Measurements from ENCODE around the gene TBL1X. TPM values are rescaled to one million over a fixed set of nuclear protein-coding genes. Genes with fewer than 3 reads are reported as not detected.

The TBL1X gene
- total RNA-seq, 1 donor from 2014 or later: 32.5 TPM

- Mint-ChIP-seq H3K36me3 (ENCODE audit: low read depth) (peaks cover 25% of the 10 kb centered on the region), H3K4me1 (no peaks in the 10 kb centered on the region), H3K27ac (ENCODE audit: unreplicated experiment) (no peak overlapping the region), H3K9me3 (peaks cover 4% of the 10 kb centered on the region), H3K27me3 (ENCODE audit: low read depth) (no peaks in the 10 kb centered on the region), H3K4me3 (no peak overlapping the region)
- TF ChIP-seq CTCF (conservative IDR thresholded peaks at IDR 0.05): no peak
- DNase-seq (ENCODE audit: low read depth, low spot score): no peak
Observed at GRCh38 chrX:9690046-9690445, 225.2 kb downstream of the TBL1X start.

DNA sequence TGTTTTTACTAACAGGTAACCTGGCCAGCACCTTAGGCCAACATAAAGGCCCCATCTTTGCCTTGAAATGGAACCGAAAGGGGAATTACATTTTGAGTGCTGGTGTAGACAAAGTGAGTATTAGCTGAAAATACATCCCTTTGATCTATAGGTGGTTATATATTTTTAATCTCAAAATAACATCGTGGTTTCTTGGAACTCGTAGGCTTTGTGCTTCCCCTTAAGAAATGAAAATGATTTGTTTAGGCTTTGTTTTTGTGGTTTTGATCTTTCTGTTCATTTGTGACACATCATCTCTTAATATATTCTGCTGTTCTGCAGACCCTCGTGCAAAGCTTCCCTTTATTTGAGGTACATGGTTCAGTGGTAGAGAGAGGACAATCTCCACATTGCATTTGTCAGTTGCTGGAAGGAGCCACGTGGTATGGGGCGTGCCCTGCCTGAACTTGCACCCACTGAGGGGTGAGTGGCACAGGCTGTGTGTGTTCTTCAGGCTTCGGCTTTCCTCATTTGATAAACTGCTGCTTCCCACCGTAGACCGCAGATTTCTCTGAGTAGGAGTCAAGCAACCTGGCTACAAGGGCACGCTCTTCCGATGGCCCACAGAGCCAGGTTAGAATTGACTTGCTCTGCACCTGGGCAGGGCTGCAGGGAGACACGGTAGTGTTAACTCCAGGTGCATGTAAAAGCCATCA lies 228.6 kb downstream of the TBL1X start:
- no peak overlapping the region for H3K4me3 Mint-ChIP-seq
- peaks cover 31% of the 10 kb centered on the region for H3K36me3 Mint-ChIP-seq (ENCODE audit: low read depth)
- H3K27me3 Mint-ChIP-seq (ENCODE audit: low read depth): no peaks in the 10 kb centered on the region
- no peak for TF ChIP-seq CTCF (conservative IDR thresholded peaks at IDR 0.05)
- peaks cover 2% of the 10 kb centered on the region for H3K9me3 Mint-ChIP-seq
- no peak for DNase-seq (ENCODE audit: low read depth, low spot score)
- no peaks in the 10 kb centered on the region for H3K4me1 Mint-ChIP-seq
- no peak overlapping the region for H3K27ac Mint-ChIP-seq (ENCODE audit: unreplicated experiment)

DNA sequence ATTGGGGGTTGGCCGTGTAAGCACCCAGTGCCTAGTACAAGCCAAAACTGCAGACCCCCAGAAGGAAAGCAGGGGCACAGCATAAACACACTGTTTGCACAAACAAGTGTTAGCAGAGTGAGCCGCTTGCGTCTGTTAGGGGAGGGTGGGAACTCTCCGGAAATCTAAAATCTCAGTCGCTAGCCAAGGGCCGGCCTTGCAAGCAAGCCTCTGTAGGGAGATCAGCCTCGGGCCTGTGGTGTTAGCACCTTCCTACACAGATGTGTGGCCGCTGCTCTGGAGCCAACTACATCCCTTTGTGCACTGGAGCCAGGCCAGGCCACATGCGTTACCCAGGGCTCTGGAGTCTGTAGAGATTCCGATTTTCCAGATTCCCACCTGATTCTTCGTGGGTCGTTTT lies 233.7 kb downstream of the TBL1X start:
- Mint-ChIP-seq H3K36me3 (ENCODE audit: low read depth) (peaks cover 44% of the 10 kb centered on the region), H3K27me3 (ENCODE audit: low read depth) (no peaks in the 10 kb centered on the region), H3K4me1 (no peaks in the 10 kb centered on the region), H3K9me3 (peaks cover 6% of the 10 kb centered on the region), H3K27ac (ENCODE audit: unreplicated experiment) (no peak overlapping the region), H3K4me3 (no peak overlapping the region)
- no peak for TF ChIP-seq CTCF (conservative IDR thresholded peaks at IDR 0.05)
- DNase-seq (ENCODE audit: low read depth, low spot score): no peak

DNA sequence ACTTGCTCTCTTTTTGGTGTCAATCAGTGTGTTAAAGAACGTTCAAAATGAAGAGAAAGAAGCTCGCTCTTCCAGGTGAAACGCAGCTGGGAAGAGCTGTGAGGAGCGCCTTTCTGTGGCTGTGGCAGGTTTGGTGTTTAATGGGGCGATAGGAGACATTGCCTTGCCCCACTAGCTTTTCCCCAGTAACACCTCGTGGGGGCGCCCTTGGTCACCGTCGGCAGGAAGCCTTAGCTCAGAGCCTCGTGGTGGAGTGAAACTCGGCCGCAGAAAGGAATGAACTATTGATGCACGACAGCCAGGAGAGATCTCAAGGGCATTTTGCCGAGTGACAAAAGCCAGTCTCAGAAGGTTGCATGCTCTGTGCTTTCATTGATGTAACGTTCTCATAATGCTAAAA lies 235.7 kb downstream of the TBL1X start:
- peaks cover 53% of the 10 kb centered on the region for H3K36me3 Mint-ChIP-seq (ENCODE audit: low read depth)
- peaks cover 6% of the 10 kb centered on the region for H3K9me3 Mint-ChIP-seq
- no peak overlapping the region for H3K4me3 Mint-ChIP-seq
- no peak overlapping the region for H3K27ac Mint-ChIP-seq (ENCODE audit: unreplicated experiment)
- no peak for DNase-seq (ENCODE audit: low read depth, low spot score)
- no peak for TF ChIP-seq CTCF (conservative IDR thresholded peaks at IDR 0.05)
- H3K27me3 Mint-ChIP-seq (ENCODE audit: low read depth): no peaks in the 10 kb centered on the region
- H3K4me1 Mint-ChIP-seq: no peaks in the 10 kb centered on the region

- Mint-ChIP-seq H3K27ac (ENCODE audit: unreplicated experiment) (no peak overlapping the region), H3K36me3 (ENCODE audit: low read depth) (peaks cover 45% of the 10 kb centered on the region), H3K9me3 (peaks cover 6% of the 10 kb centered on the region), H3K27me3 (ENCODE audit: low read depth) (no peaks in the 10 kb centered on the region), H3K4me1 (no peaks in the 10 kb centered on the region), H3K4me3 (no peak overlapping the region)
- no peak for TF ChIP-seq CTCF (conservative IDR thresholded peaks at IDR 0.05)
- DNase-seq (ENCODE audit: low read depth, low spot score): no peak
Observed at GRCh38 chrX:9701790-9702189, 236.9 kb downstream of the TBL1X start.

Measured in neural crest cell (in vitro differentiated cells).